NCI-H82 treated with DMSO at 0.1 percent for 48 hours (cell line): ENCODE data around the gene FKRP.
"Not testable (repeated sequence)": the region's sequence is repeated elsewhere in the genome, so short reads cannot be mapped to it uniquely, and the experiment has no call there.

Source experiments
- DNase-seq: peaks from one replicate; lab custom pipeline; 2025; ENCODE audit not compliant: unreplicated experiment; lab: John Stamatoyannopoulos, UW

Gene FKRP

DNA sequence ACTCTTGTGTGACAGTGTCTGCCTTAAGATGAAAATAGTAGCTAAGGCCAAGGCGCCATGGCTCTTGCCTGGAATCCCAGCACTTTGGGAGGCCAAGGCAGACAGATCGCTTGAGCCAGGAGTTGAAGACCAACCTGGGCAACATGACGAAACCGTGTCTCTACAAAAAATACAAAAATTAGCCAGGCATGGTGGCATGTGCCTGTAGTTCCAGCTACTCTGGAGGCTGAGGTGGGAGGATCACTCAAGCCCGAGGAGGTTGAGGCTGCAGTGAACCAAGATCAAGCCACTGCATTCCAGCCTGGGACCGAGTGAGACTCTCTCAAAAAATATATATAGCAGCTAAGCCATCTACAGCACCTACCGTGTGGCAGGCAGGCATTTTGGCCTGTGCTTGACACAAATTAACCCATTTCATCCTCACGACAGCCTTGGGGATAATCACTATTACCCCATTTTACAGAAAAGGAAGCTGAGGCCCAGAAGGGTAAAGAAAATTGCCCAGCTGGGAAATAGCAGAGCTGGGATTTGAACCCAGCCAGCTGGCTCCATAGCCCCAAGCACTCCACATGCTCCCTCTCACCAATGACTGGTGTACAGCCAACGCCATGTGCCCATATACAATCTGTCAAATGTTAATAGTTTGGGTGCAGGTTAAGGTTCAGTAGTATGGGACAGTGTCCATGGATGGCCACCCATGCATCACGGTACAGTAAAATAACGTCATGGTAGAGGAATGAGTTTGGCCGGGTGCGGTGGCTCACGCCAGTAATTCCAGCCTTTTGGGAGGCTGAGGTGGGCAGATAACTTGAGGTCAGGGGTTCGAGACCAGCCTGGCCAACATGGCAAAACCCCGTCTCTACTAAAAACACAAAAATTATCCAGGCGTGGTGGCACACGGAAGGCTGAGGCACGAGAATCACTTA lies 39.5 kb downstream of the FKRP start:
- DNase-seq: no peak

- no peak for DNase-seq
Measured at GRCh38 chr19:46785980-46786235, 40.1 kb downstream of the FKRP start.

DNA sequence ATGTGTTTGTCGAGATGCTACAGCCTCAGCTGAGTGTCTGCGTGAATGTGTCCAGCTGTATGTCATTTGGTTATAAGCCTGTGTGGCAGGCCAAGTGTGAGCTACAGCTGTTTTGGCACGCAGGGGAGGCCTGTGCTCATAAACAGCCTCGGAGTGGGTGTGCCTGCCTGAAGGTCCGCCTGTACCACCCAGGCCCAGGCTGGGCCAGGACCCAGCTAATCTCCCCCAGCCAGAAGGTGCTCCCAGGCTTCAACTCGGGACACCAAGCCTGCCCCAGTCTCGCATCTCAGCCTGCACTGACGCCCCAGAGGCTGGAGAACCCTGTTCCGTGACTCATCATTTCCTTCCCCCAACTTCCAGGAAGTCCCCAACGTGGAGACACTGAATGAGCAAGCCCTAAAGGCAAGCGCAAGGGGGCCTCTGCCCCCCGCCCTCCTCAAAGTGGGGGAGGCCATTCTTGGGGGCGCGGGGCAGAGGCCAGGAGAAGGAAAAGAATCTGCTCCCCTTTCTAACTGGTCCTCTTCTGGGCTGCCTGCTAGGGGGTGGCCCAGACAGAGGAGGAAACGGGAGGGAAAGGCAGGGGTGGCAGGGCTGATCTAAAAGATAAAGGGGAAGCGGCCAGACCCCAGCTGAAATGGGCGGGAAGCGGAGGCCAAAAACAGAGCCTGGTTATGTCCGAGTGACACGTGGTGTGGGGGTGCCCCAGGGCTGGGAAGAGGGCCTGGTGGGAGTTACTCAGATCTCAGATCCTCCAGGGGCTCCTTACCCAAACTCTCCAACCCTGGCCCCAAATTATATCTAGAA lies 40.6 kb downstream of the FKRP start:
- DNase-seq: peak; percentile 29

DNA sequence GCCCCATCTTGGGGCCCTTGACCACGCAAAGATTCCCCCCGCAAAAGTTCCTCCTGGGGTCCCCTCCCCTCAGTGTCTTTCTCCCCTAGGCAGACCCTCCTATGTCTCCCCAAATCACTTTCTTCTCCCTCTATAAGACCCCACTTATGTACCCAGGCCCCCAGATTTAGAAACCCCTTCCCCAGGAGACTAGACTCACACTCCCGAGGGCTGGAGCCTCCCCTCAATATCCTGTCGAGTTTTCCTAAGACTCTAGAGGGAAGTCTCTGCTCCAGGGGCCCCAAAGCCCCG lies 41.1 kb downstream of the FKRP start:
- peak; percentile 26 for DNase-seq

- DNase-seq: no peak
Measured at GRCh38 chr19:46787331-46788261, 41.7 kb downstream of the FKRP start.

DNA sequence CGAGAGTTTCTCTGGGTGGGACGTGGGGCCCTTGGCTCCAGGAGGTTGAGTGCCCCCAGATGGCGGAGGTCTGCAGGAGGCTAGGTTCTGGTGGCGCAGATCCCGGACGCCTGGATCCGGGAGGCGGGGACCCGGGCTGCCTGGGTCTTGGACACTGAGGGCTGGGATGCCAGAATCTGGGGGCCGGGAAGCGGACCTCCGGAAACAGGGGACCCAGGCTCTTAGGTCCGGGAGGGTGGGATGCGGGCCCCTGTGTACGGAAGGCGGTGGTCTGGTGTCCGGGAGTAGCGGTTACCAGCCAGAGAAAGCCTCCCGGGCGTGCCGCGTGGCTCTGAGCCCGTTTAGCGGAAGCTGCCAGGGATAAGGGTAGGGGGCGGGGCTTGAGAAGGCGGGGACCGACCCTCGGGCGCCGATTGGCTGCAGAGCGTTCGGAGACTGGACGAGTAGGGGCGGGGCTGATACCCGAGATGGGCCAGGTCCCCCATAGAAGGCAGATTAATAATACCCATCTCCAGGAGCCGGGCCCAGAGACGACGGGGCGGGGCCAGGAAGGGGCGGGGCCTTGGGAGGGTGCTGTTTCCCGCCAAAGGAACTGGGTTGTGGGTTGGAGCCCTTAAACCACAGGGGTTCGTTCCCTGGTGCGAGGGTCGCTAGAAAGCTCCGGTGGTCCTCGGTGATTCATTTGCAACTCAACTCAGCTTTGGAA lies 42.6 kb downstream of the FKRP start, which contains the start of gene SLC1A5:
TSS of gene SLC1A5 (minus strand) at position 333 of the 706 bp plus-strand sequence. CDS start 629 bp downstream, outside the sequence.
- peak; percentile 98 for DNase-seq

DNA sequence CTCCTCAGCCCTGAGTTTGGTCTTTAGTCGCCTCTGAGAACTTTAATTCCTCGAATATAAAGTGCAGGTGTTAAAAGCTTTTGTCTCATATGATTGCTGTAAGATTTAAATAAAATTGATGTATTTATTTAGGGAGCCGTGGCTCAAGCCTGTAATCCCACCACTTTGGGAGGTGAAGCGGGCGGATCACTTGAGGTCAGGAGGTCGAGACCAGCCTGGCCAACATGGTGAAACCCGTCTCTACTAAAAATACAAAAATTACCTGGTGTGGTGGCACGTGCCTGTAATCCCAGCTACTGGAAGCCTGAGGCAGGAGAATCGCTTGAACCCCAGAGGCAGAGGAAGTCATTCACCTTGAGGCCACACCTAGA lies 43.1 kb downstream of the FKRP start:
- DNase-seq: no peak

DNA sequence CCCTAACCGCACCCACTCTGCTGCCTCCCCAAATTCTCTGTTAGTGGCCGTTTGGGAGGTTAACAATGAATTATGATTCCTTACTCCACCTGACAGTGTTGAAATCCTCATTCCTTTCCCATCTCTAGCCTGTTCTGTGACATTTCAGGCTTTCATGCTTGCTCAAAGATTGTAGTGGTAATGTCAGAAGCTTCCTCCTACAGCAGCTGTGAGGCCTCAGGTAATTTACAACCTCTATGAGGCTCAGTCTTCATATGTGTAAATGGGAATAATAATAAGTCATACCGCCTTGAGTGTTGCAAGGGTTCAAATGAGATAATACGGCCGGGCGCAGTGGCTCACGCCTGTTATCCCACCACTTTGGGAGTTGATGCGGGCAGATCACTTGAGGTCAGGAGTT lies 43.5 kb downstream of the FKRP start:
- DNase-seq: no peak

DNA sequence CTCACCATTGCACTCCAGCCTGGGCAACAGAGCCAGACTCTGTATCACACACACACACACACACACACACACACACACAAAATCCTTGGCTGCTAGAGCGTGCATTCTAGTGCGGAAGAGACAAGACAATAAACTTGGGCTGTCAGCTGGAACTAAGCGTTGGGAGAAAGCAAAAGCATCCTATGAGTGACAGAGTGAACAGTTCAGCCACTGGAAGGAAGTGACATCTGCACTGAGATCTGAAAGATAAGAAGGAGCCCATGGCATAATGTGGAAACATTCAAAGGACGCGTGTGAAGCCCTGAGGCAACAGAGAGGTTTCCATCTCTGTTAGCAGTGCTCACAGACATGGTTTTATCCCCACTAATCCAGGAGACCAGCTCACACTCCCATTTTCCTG lies 46.1 kb downstream of the FKRP start:
- DNase-seq: no peak

GRCh38 chr19:46797881-46798280 lies 52.0 kb downstream of the FKRP start:
- no peak for DNase-seq

- no peak for DNase-seq
Measured at GRCh38 chr19:46798713-46799112, 52.9 kb downstream of the FKRP start.

- no peak for DNase-seq
Measured at GRCh38 chr19:46802152-46802551, 56.3 kb downstream of the FKRP start.

- no peak for DNase-seq
Measured at GRCh38 chr19:46803555-46803954, 57.7 kb downstream of the FKRP start.

- DNase-seq: not testable (repeated sequence)
Measured at GRCh38 chr19:46804432-46804831, 58.6 kb downstream of the FKRP start.

- no peak for DNase-seq
Measured at GRCh38 chr19:46806656-46807055, 60.8 kb downstream of the FKRP start.
